GM12864 (cell line): Measurements from ENCODE around the gene PACC1.
A peak's percentile ranks its signal among the peaks of the same experiment; 100 is the strongest.

Experiments
- DNase-seq: peaks from one replicate; pipeline ENCODE4 v3.0.0-alpha.2; 2011; ENCODE audit warnings: low read depth
- H3K4me3 ChIP-seq: 2 replicates; pipeline ENCODE4 v1.5.1; 2011; ENCODE audit warnings: mild to moderate bottlenecking, low read depth, low read length, control low read depth
- CTCF ChIP-seq: IDR thresholded peaks from 2 replicates; pipeline ENCODE4 v1.5.1; 2011; ENCODE audit warnings: low read depth, mild to moderate bottlenecking, moderate library complexity, low read length, control low read depth, inconsistent platforms; ENCODE audit errors: missing control alignments

The PACC1 gene

GRCh38 chr1:212431644-212432043 lies 17.0 kb upstream of the PACC1 start:
- DNase-seq: no peak
- no peak for TF ChIP-seq CTCF
- no peak overlapping the region for H3K4me3 ChIP-seq

GRCh38 chr1:212430955-212431394 lies 16.3 kb upstream of the PACC1 start:
- DNase-seq: no peak
- TF ChIP-seq CTCF: no peak

GRCh38 chr1:212430416-212430815 lies 15.7 kb upstream of the PACC1 start:
- TF ChIP-seq CTCF: no peak
- no peak for DNase-seq

More at GRCh38 chr1:212430955-212431394, 16.3 kb upstream of the PACC1 start:
- H3K4me3 ChIP-seq: no peak overlapping the region

GRCh38 chr1:212428496-212428895 lies 13.8 kb upstream of the PACC1 start:
- H3K4me3 ChIP-seq: no peak overlapping the region
- no peak for TF ChIP-seq CTCF
- DNase-seq: no peak

More at GRCh38 chr1:212430416-212430815, 15.7 kb upstream of the PACC1 start:
- H3K4me3 ChIP-seq: no peak overlapping the region

GRCh38 chr1:212423879-212424278 lies 9.2 kb upstream of the PACC1 start:
- no peak for TF ChIP-seq CTCF
- H3K4me3 ChIP-seq: no peak overlapping the region

GRCh38 chr1:212421165-212421564 lies 6.5 kb upstream of the PACC1 start:
- H3K4me3 ChIP-seq: no peak overlapping the region
- TF ChIP-seq CTCF: no peak
- DNase-seq: no peak

More at GRCh38 chr1:212423879-212424278, 9.2 kb upstream of the PACC1 start:
- no peak for DNase-seq

- H3K4me3 ChIP-seq: peak overlapping the region; percentile 11
- no peak for DNase-seq
- no peak for TF ChIP-seq CTCF
Measured at GRCh38 chr1:212415107-212415841, 588 bp upstream of the PACC1 start.
